Measurements from ENCODE around the gene SAMSN1.
"Not testable (repeated sequence)": the region's sequence is repeated elsewhere in the genome, so short reads cannot be mapped to it uniquely, and the experiment has no call there.

GRCh38 chr21:14506859-14507457 is 39.2 kb downstream of the SAMSN1 start:
- TF ChIP-seq CTCF, POLR2A (IDR thresholded peaks at IDR 0.05): not testable (repeated sequence)

Measured in heart left ventricle (tissue), 13 donors.